HCT116 (cell line): ENCODE results near the gene C17orf114.

Experiments
- ATAC-seq: fragments of 200-7000 bp; cut with Tn5 transposase; 2 replicates; pipeline ENCODE4 v1.9.1; 2020; ENCODE audit warnings: mild to moderate bottlenecking, moderate library complexity
- BruUV-seq: library from RNA; stranded (reverse); fragments of 400-500 nt; replicated peaks from 2 replicates; lab custom pipeline; 2021; lab: Mats Ljungman, UMichigan
- CTCF ChIA-PET: fragments of 300-600 bp; sonication (Branson Sonifier 250); formaldehyde crosslinking; loops from one replicate; lab custom pipeline; 2021; ENCODE audit warnings: antibody characterized with exemption; lab: Charles Lee
- POLR2A ChIA-PET: fragments of 300-600, 350-600 bp; sonication (Branson Sonifier 250); formaldehyde crosslinking; loops from one replicate; lab custom pipeline; 2021; ENCODE audit warnings: antibody characterized with exemption; lab: Charles Lee
- RAD21 ChIA-PET, 2 experiments: fragments of 300-600 bp; sonication (Branson Sonifier 250); formaldehyde crosslinking; loops; one replicate each; lab custom pipeline; 2023; ENCODE audit warnings: low total read pairs in 2 of 2; ENCODE audit not compliant: uncharacterized antibody in 2 of 2, unreplicated experiment in 2 of 2, low non-redundant PET in 1 of 2; lab: Charles Lee
- DNase-seq: peaks from one replicate; pipeline ENCODE4 v3.0.0-alpha.2; 2010; ENCODE audit warnings: low read depth, low spot score
- H2AFZ ChIP-seq: fragments of 200-600 bp; shearing (Covaris generic), sonication (generic); 2 replicates; pipeline ENCODE4 v1.6.1; 2017; ENCODE audit warnings: low read depth, mixed run types, mixed read lengths, antibody characterized with exemption, low read length; ENCODE audit not compliant: poor library complexity, severe bottlenecking
- H3K27ac ChIP-seq: 2 replicates; pipeline ENCODE4 v1.5.1; 2012; ENCODE audit warnings: low read depth, low read length
- H3K27me3 ChIP-seq: fragments of 200-600 bp; sonication (generic); 2 replicates; pipeline ENCODE4 v1.6.1; 2016; ENCODE audit warnings: mixed run types, low read length, mixed read lengths; ENCODE audit not compliant: insufficient read depth
- H3K36me3 ChIP-seq, 2 experiments: fragments of 200-500 bp in 1 of 2; fragments of 200-600 bp in 1 of 2; sonication (Bioruptor generic) in 1 of 2; sonication (generic) in 1 of 2; 2 replicates each; pipeline versions ENCODE4 v1.5.1 to v1.6.1; 2014 to 2016; ENCODE audit warnings: low read length in 2 of 2, inconsistent platforms in 1 of 2, mixed read lengths in 1 of 2, mixed run types in 1 of 2; ENCODE audit not compliant: insufficient read depth in 2 of 2, control insufficient read depth in 1 of 2
- H3K4me1 ChIP-seq, 2 experiments: fragments of 200-600 bp in 1 of 2; sonication (generic) in 1 of 2; 2 replicates each; pipeline versions ENCODE4 v1.5.1 to v1.6.1; 2012 to 2017; ENCODE audit warnings: low read length in 2 of 2, inconsistent platforms in 1 of 2, mild to moderate bottlenecking in 1 of 2, mixed read lengths in 1 of 2, mixed run types in 1 of 2, moderate library complexity in 1 of 2; ENCODE audit not compliant: insufficient read depth in 2 of 2, control insufficient read depth in 1 of 2
- H3K4me2 ChIP-seq: fragments of 200-600 bp; sonication (generic); 2 replicates; pipeline ENCODE4 v1.6.1; 2017; ENCODE audit warnings: mixed run types, low read length, mixed read lengths
- H3K4me3 ChIP-seq, 2 experiments: fragments of 200-600 bp in 1 of 2; sonication (generic) in 1 of 2; replicated peaks in 1 of 2; 2 replicates each; pipeline ENCODE4 v1.5.1; 2011 to 2016; ENCODE audit warnings: low read length in 2 of 2, control low read depth in 1 of 2, low read depth in 1 of 2, mild to moderate bottlenecking in 1 of 2, mixed read lengths in 1 of 2, mixed run types in 1 of 2
- H3K79me2 ChIP-seq: fragments of 200-600 bp; sonication (generic); 2 replicates; pipeline ENCODE4 v1.6.1; 2017; ENCODE audit warnings: mild to moderate bottlenecking, mixed run types, low read length, moderate library complexity, mixed read lengths; ENCODE audit not compliant: insufficient read depth
- H3K9ac ChIP-seq: fragments of 200-600 bp; sonication (generic); 2 replicates; pipeline ENCODE4 v1.6.1; 2016; ENCODE audit warnings: low read length, mixed read lengths
- H3K9me2 ChIP-seq: fragments of 200-600 bp; sonication (generic), shearing (Covaris generic); 2 replicates; pipeline ENCODE4 v1.6.1; 2017; ENCODE audit warnings: mixed run types, mild to moderate bottlenecking, moderate library complexity; ENCODE audit not compliant: insufficient read depth
- H3K9me3 ChIP-seq, 2 experiments: fragments of 200-500 bp in 1 of 2; fragments of 200-600 bp in 1 of 2; sonication (Bioruptor generic) in 1 of 2; sonication (generic) in 1 of 2; 2 replicates each; pipeline ENCODE4 v1.6.1; 2014 to 2017; ENCODE audit warnings: low read length in 2 of 2, mixed read lengths in 2 of 2, inconsistent platforms in 1 of 2, low read depth in 1 of 2, mild to moderate bottlenecking in 1 of 2, mixed run types in 1 of 2, moderate library complexity in 1 of 2; ENCODE audit not compliant: control insufficient read depth in 1 of 2, insufficient read depth in 1 of 2
- H4K20me1 ChIP-seq: fragments of 200-600 bp; sonication (generic), shearing (Covaris generic); 2 replicates; pipeline ENCODE4 v1.6.1; 2017; ENCODE audit warnings: mixed run types, mild to moderate bottlenecking, moderate library complexity; ENCODE audit not compliant: insufficient read depth
- ELF1 ChIP-seq: IDR thresholded peaks from 2 replicates; pipeline ENCODE4 v1.6.1; 2012; ENCODE audit warnings: low read depth, borderline replicate concordance
- FOSL1 ChIP-seq: IDR thresholded peaks from 2 replicates; pipeline ENCODE4 v1.6.1; 2012; ENCODE audit warnings: low read depth
- JUND ChIP-seq: IDR thresholded peaks from 2 replicates; pipeline ENCODE4 v1.6.1; 2012
- POLR2A ChIP-seq: IDR thresholded peaks from 2 replicates; pipeline ENCODE4 v1.7.0; 2011; ENCODE audit warnings: borderline replicate concordance; ENCODE audit not compliant: insufficient read depth, insufficient read length; ENCODE audit errors: extremely low read depth
- SRF ChIP-seq: IDR thresholded peaks from 2 replicates; pipeline ENCODE4 v1.6.1; 2012; ENCODE audit warnings: low read depth
- YY1 ChIP-seq: IDR thresholded peaks from 2 replicates; pipeline ENCODE4 v1.6.1; 2011; ENCODE audit warnings: low read length, low read depth, moderate library complexity, mild to moderate bottlenecking; ENCODE audit not compliant: insufficient replicate concordance; ENCODE audit errors: extremely low read depth
- ZFX ChIP-seq: fragments of 450-650 bp; IDR thresholded peaks from 2 replicates; pipeline ENCODE4 v1.6.1; 2017
- intact Hi-C: fragments of 100-400 bp; cut with micrococcal nuclease; formaldehyde crosslinking; loops from 2 replicates; pipeline ENCODE4 v1.10.0; 2022
- TF ChIP-seq, protein P1 (sequence below): IDR thresholded peaks from 2 replicates; pipeline ENCODE4 v1.6.1; 2012; ENCODE audit warnings: low read depth
- TF ChIP-seq, protein P2 (sequence below), 3 experiments: fragments of 200-600 bp in 1 of 3; sonication (generic) in 1 of 3; IDR thresholded peaks in 2 of 3; conservative IDR thresholded peaks in 1 of 3; 2 replicates each; pipeline ENCODE4 v1.5.1; 2012 to 2017; ENCODE audit warnings: low read depth in 2 of 3, low read length in 2 of 3, antibody characterized with exemption in 1 of 3, borderline replicate concordance in 1 of 3, control low read depth in 1 of 3, mild to moderate bottlenecking in 1 of 3, mixed read lengths in 1 of 3, mixed run types in 1 of 3, moderate library complexity in 1 of 3; ENCODE audit not compliant: insufficient read depth in 1 of 3

The C17orf114 gene

DNA sequence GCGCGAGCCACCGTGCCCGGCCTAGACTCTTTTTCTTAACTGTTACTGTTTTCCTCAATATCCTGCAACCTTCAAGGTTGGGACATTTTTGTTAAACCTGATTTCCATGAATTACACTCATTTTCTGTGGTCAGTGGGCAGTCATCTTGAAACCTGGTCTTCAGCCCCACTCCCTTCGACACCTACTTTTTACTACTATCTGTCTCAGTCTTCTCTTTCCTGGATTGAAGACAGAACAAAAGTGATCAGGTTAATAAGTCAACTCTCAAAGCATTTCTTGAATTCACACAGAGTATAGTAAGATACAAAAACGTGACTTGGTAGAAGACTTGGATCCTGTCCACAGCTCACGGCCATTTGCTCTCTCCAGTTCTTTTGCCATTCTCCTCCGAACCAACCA lies 37.1 kb upstream of the C17orf114 start:
- no peaks in the 10 kb centered on the region for H3K9me3 ChIP-seq
- H2AFZ ChIP-seq, result no peak overlapping the region
- DNase-seq (no peak), ATAC-seq (no peak)
- peaks cover 3 to 18% of the 10 kb centered on the region in 2 experiments; a peak in 1 of 4 replicates for H3K36me3 ChIP-seq
- H4K20me1 ChIP-seq, result no peaks in the 10 kb centered on the region; the same call in 1 of the 2 replicates
- TF ChIP-seq SRF (no peak), YY1 (no peak), ZFX (no peak), POLR2A (no peak), JUND (no peak)
- POLR2A ChIA-PET, result no interaction called here
- intact Hi-C loops, result loop anchor here (10.0 kb wide), 1 partner anchor 46 kb away; no protein-coding TSS in a partner anchor
- H3K79me2 ChIP-seq, result peaks cover 94% of the 10 kb centered on the region
- no peak overlapping the region for H3K9ac ChIP-seq
- H3K9me2 ChIP-seq, result no peaks in the 10 kb centered on the region
- CTCF ChIA-PET, result no interaction called here
- H3K4me1 ChIP-seq, result peaks cover 16 to 25% of the 10 kb centered on the region in 2 experiments
- no peaks in the 10 kb centered on the region for H3K27me3 ChIP-seq
- no peak overlapping the region for H3K27ac ChIP-seq
- H3K4me2 ChIP-seq, result no peak overlapping the region
- RAD21 ChIA-PET, result no interaction called here
- BruUV-seq, result no TSS peak
- H3K4me3 ChIP-seq, result no peak overlapping the region

DNA sequence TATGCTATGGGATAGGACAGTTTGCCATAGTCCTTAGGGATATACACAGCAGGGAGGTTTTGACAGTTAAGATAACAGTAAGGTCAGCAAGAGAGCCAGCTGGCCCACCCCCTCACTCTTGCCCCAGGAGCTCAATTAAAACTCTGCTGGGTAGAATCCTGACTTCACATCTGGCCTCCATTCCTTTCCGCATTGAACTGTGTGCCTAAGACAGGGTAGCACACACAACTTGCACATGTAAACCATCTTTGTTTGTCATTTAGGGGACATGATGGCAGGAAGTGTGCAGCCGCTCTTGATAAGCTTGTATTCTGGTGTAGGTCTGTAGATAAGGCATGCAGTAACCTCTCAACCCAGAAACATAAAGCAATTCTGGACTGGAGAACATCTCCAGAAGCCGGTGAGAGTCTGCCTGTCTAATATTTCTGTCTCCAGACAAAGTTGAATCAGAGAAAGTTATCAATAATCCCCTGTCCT lies 36.2 kb upstream of the C17orf114 start:
- Histone ChIP-seq H3K9ac (no peak overlapping the region), H3K4me1 (peaks cover 16 to 28% of the 10 kb centered on the region in 2 experiments), H3K9me2 (no peaks in the 10 kb centered on the region), H3K27ac (no peak overlapping the region), H2AFZ (no peak overlapping the region), H3K36me3 (peaks cover 3 to 13% of the 10 kb centered on the region in 2 experiments; a peak in 1 of 4 replicates), H3K9me3 (no peaks in the 10 kb centered on the region), H4K20me1 (no peaks in the 10 kb centered on the region; the same call in 1 of the 2 replicates), H3K79me2 (peaks cover 94% of the 10 kb centered on the region), H3K4me3 (no peak overlapping the region), H3K27me3 (no peaks in the 10 kb centered on the region), H3K4me2 (no peak overlapping the region)
- CTCF ChIA-PET, result no interaction called here
- RAD21 ChIA-PET, result no interaction called here
- no TSS peak for BruUV-seq
- POLR2A ChIA-PET, result interaction anchor here (1.6 kb wide), 1 partner anchor 19 kb away, joined by 3 read pairs; no protein-coding TSS in a partner anchor
- ATAC-seq, result no peak
- DNase-seq, result no peak
- intact Hi-C loops, result loop anchor here (10.0 kb wide), 1 partner anchor 46 kb away; no protein-coding TSS in a partner anchor
- TF ChIP-seq, protein P1, sequence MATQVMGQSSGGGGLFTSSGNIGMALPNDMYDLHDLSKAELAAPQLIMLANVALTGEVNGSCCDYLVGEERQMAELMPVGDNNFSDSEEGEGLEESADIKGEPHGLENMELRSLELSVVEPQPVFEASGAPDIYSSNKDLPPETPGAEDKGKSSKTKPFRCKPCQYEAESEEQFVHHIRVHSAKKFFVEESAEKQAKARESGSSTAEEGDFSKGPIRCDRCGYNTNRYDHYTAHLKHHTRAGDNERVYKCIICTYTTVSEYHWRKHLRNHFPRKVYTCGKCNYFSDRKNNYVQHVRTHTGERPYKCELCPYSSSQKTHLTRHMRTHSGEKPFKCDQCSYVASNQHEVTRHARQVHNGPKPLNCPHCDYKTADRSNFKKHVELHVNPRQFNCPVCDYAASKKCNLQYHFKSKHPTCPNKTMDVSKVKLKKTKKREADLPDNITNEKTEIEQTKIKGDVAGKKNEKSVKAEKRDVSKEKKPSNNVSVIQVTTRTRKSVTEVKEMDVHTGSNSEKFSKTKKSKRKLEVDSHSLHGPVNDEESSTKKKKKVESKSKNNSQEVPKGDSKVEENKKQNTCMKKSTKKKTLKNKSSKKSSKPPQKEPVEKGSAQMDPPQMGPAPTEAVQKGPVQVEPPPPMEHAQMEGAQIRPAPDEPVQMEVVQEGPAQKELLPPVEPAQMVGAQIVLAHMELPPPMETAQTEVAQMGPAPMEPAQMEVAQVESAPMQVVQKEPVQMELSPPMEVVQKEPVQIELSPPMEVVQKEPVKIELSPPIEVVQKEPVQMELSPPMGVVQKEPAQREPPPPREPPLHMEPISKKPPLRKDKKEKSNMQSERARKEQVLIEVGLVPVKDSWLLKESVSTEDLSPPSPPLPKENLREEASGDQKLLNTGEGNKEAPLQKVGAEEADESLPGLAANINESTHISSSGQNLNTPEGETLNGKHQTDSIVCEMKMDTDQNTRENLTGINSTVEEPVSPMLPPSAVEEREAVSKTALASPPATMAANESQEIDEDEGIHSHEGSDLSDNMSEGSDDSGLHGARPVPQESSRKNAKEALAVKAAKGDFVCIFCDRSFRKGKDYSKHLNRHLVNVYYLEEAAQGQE, result no peak
- TF ChIP-seq FOSL1, result no peak
- TF ChIP-seq YY1, result no peak
- TF ChIP-seq ELF1, result no peak
- TF ChIP-seq, protein P2, sequence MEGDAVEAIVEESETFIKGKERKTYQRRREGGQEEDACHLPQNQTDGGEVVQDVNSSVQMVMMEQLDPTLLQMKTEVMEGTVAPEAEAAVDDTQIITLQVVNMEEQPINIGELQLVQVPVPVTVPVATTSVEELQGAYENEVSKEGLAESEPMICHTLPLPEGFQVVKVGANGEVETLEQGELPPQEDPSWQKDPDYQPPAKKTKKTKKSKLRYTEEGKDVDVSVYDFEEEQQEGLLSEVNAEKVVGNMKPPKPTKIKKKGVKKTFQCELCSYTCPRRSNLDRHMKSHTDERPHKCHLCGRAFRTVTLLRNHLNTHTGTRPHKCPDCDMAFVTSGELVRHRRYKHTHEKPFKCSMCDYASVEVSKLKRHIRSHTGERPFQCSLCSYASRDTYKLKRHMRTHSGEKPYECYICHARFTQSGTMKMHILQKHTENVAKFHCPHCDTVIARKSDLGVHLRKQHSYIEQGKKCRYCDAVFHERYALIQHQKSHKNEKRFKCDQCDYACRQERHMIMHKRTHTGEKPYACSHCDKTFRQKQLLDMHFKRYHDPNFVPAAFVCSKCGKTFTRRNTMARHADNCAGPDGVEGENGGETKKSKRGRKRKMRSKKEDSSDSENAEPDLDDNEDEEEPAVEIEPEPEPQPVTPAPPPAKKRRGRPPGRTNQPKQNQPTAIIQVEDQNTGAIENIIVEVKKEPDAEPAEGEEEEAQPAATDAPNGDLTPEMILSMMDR (IDR thresholded peaks at IDR 0.05 in 2 of 3, conservative IDR thresholded peaks at IDR 0.05 in 1 of 3; ENCODE audit: borderline replicate concordance in 1 of 3, insufficient read depth in 1 of 3, low read depth in 2 of 3, low read length in 2 of 3), result no peak
